ENCODE results near the gene CFAP299. TPM values are rescaled to one million over a fixed set of nuclear protein-coding genes. Genes with fewer than 3 reads are reported as not detected.

CFAP299 gene
- total and polyA plus RNA-seq, 9 of the 15 experiments (the other 6 are each of a cell fraction or from before 2014, with no cell fraction given): 0.09 to 3.0 (median 0.76) TPM

DNA sequence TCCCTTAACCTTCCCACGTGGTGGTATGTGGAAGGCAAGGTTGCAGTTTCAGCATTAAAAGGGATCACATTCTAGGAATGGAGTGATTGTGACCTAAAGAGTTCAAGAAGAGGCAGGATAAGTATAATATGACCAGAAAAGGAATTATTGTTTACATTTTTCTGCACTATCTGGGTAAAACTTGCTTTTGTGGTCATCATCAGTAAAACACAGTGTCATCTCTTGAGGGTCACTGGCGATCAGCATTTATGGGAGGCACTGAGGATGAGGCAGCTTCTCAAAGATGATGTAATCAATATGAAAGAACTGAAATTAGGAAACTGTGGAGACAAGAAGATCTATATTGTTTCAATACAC, 88.7 kb downstream of the CFAP299 start (continued):
- TF ChIP-seq MCM7 (IDR thresholded peaks at IDR 0.05) (no peak), POU5F1 (IDR thresholded peaks at IDR 0.05; ENCODE audit: borderline replicate concordance, low read depth, low read length, partially characterized antibody) (no peak), MAFG (tag; conservative IDR thresholded peaks at IDR 0.05) (peak; percentile 88), ZNF175 (CRISPR knock-in tag; IDR thresholded peaks at IDR 0.05; ENCODE audit: low read depth) (peak; percentile 46; the same call in 1 of the 2 replicates), L3MBTL2 (IDR thresholded peaks at IDR 0.05) (peak; percentile 85), ZNF274 (IDR thresholded peaks at IDR 0.05; ENCODE audit: borderline replicate concordance, low read depth, low read length) (no peak), HNRNPH1 (optimal IDR thresholded peaks at IDR 0.05; ENCODE audit: low read depth, low read length) (no peak), CTCF (IDR thresholded peaks at IDR 0.05 in 2 of 3, conservative IDR thresholded peaks at IDR 0.05 in 1 of 3; ENCODE audit: insufficient read depth in 2 of 3, low read depth in 1 of 3, low read length in 3 of 3) (no peak), ZFP1 (CRISPR knock-in tag; IDR thresholded peaks at IDR 0.05) (no peak), ZNF830 (CRISPR knock-in tag; IDR thresholded peaks at IDR 0.05) (no peak), JUNB (CRISPR knock-in tag; conservative IDR thresholded peaks at IDR 0.05) (peak; percentile 63; the same call in 1 of the 2 replicates), ETS1 (conservative IDR thresholded peaks at IDR 0.05; ENCODE audit: control insufficient read depth, low read depth, low read length) (no peak), ATF7 (IDR thresholded peaks at IDR 0.05) (peak; percentile 97), NELFE (IDR thresholded peaks at IDR 0.05; ENCODE audit: insufficient read depth, insufficient read length) (no peak), PHF20 (IDR thresholded peaks at IDR 0.05; ENCODE audit: partially characterized antibody) (no peak), CHD1 (IDR thresholded peaks at IDR 0.05; ENCODE audit: low read length) (no peak), PRPF4 (IDR thresholded peaks at IDR 0.05; ENCODE audit: insufficient read depth, low read depth, low read length, poor library complexity, severe bottlenecking) (no peak), RNF2 (IDR thresholded peaks at IDR 0.05) (no peak), ZC3H8 (IDR thresholded peaks at IDR 0.05) (no peak), HLTF (IDR thresholded peaks at IDR 0.05) (no peak), MTA3 (IDR thresholded peaks at IDR 0.05; ENCODE audit: borderline replicate concordance) (no peak; the same call in 1 of the 2 replicates), ZNF408 (CRISPR knock-in tag; IDR thresholded peaks at IDR 0.05; ENCODE audit: low read depth) (no peak), ESRRA (IDR thresholded peaks at IDR 0.05; ENCODE audit: borderline replicate concordance, low read depth) (peak; percentile 84), POLR3G (IDR thresholded peaks at IDR 0.05; ENCODE audit: extremely low read depth, insufficient read length, insufficient replicate concordance) (no peak)
- TF ChIP-seq, protein P1, sequence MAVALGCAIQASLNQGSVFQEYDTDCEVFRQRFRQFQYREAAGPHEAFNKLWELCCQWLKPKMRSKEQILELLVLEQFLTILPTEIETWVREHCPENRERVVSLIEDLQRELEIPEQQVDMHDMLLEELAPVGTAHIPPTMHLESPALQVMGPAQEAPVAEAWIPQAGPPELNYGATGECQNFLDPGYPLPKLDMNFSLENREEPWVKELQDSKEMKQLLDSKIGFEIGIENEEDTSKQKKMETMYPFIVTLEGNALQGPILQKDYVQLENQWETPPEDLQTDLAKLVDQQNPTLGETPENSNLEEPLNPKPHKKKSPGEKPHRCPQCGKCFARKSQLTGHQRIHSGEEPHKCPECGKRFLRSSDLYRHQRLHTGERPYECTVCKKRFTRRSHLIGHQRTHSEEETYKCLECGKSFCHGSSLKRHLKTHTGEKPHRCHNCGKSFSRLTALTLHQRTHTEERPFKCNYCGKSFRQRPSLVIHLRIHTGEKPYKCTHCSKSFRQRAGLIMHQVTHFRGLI (CRISPR knock-in tag; IDR thresholded peaks at IDR 0.05): no peak
- TF ChIP-seq, protein P2, sequence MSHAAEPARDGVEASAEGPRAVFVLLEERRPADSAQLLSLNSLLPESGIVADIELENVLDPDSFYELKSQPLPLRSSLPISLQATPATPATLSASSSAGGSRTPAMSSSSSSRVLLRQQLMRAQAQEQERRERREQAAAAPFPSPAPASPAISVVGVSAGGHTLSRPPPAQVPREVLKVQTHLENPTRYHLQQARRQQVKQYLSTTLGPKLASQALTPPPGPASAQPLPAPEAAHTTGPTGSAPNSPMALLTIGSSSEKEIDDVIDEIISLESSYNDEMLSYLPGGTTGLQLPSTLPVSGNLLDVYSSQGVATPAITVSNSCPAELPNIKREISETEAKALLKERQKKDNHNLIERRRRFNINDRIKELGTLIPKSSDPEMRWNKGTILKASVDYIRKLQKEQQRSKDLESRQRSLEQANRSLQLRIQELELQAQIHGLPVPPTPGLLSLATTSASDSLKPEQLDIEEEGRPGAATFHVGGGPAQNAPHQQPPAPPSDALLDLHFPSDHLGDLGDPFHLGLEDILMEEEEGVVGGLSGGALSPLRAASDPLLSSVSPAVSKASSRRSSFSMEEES (CRISPR knock-in tag; IDR thresholded peaks at IDR 0.05): no peak

All from K562 (cell line).